T-helper 2 cell treated with Interferon-gamma antibody and Interleukin-4, amounts not matched to agents 5 μg/mL and 100 μg/mL, for 36 hours (primary cell): ENCODE measurements around the gene GNPAT.
A peak's percentile ranks its signal among the peaks of the same experiment; 100 is the strongest.

ENCODE experiments used
- DNase-seq: peaks from one replicate; pipeline ENCODE4 v3.0.0; 2021; ENCODE audit warnings: low spot score
- H3K27ac Mint-ChIP-seq: one replicate; pipeline ENCODE4 v1.8.0; 2021; ENCODE audit warnings: mild to moderate bottlenecking, mixed read lengths
- H3K27me3 Mint-ChIP-seq: one replicate; pipeline ENCODE4 v1.8.0; 2021; ENCODE audit warnings: low read depth, mixed read lengths
- H3K36me3 Mint-ChIP-seq: one replicate; pipeline ENCODE4 v1.8.0; 2021; ENCODE audit warnings: low read depth, mixed read lengths
- H3K4me1 Mint-ChIP-seq: one replicate; pipeline ENCODE4 v1.8.0; 2021; ENCODE audit warnings: low read depth, mixed read lengths
- H3K4me3 Mint-ChIP-seq: one replicate; pipeline ENCODE4 v1.8.0; 2022; ENCODE audit warnings: mild to moderate bottlenecking, moderate library complexity, mixed read lengths
- H3K9me3 Mint-ChIP-seq: one replicate; pipeline ENCODE4 v1.8.0; 2021; ENCODE audit warnings: mixed read lengths

Gene GNPAT

DNA sequence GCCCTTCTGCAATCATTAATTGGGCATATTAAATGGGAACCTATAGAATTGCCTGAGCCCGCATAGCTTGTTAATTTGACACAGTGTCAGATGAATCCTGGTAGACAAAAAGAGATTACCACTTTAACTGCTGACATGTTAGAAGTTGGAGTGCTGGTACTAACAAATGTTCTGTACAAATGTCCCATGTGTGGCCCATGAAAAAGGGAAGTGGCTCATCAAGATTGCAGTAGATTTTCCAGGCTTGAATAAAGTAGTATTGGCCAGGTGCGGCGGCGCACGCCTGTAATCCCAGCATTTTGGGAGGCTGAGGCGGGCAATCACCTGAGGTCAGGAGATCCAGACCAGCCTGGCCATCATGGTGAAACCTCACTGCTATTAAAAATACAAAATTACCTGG lies 45.6 kb downstream of the GNPAT start:
- H3K27me3 Mint-ChIP-seq = no peaks in the 10 kb centered on the region
- H3K4me1 Mint-ChIP-seq = no peaks in the 10 kb centered on the region
- H3K27ac Mint-ChIP-seq = no peak overlapping the region
- DNase-seq = no peak
- no peaks in the 10 kb centered on the region for H3K9me3 Mint-ChIP-seq
- H3K36me3 Mint-ChIP-seq = no peaks in the 10 kb centered on the region
- no peak overlapping the region for H3K4me3 Mint-ChIP-seq

GRCh38 chr1:231295938-231296337 lies 54.9 kb downstream of the GNPAT start:
- H3K36me3 Mint-ChIP-seq = no peaks in the 10 kb centered on the region
- no peak overlapping the region for H3K4me3 Mint-ChIP-seq
- no peaks in the 10 kb centered on the region for H3K4me1 Mint-ChIP-seq

GRCh38 chr1:231301990-231302389 lies 61.0 kb downstream of the GNPAT start:
- Mint-ChIP-seq H3K36me3 (no peaks in the 10 kb centered on the region), H3K4me3 (no peak overlapping the region), H3K9me3 (no peaks in the 10 kb centered on the region), H3K27ac (no peak overlapping the region), H3K27me3 (no peaks in the 10 kb centered on the region), H3K4me1 (no peaks in the 10 kb centered on the region)
- DNase-seq = no peak

More at GRCh38 chr1:231295938-231296337, 54.9 kb downstream of the GNPAT start:
- DNase-seq = no peak
- Mint-ChIP-seq H3K27me3 (no peaks in the 10 kb centered on the region), H3K9me3 (no peaks in the 10 kb centered on the region), H3K27ac (no peak overlapping the region)

DNA sequence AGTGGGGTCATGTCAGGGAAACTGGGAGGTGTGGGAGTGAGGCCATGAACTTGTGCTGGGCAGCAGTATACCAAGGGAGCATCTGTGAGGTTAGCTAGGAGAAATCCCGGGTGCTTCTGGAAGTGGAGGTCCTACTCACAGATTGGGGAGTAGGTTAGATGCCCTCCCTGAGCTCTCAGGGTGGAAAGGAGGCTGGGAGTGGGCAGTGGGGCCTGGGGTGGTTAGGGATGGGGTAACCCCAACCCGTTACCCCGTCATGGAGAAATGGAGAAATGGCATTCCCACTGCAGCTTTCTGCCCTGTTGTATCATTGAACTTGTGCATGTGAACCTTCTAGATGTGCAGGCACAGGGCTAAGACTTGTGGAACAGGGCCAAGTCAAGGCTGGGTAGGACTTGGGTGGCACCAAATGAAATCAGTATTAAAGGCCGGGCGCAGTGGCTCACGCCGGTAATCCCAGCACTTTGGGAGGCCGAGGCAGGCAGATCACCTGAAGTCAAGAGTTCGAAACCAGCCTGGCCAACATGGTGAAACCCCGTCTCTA lies 69.5 kb downstream of the GNPAT start:
- H3K4me3 Mint-ChIP-seq = no peak overlapping the region
- no peaks in the 10 kb centered on the region for H3K9me3 Mint-ChIP-seq
- no peak for DNase-seq
- H3K27me3 Mint-ChIP-seq = peaks cover 4% of the 10 kb centered on the region
- no peaks in the 10 kb centered on the region for H3K4me1 Mint-ChIP-seq
- no peaks in the 10 kb centered on the region for H3K36me3 Mint-ChIP-seq
- H3K27ac Mint-ChIP-seq = no peak overlapping the region

- H3K4me3 Mint-ChIP-seq = no peak overlapping the region
- DNase-seq = no peak
- H3K27ac Mint-ChIP-seq = no peak overlapping the region
- peaks cover 4% of the 10 kb centered on the region for H3K27me3 Mint-ChIP-seq
- no peaks in the 10 kb centered on the region for H3K9me3 Mint-ChIP-seq
- no peaks in the 10 kb centered on the region for H3K36me3 Mint-ChIP-seq
- peaks cover 2% of the 10 kb centered on the region for H3K4me1 Mint-ChIP-seq
These were observed 70.9 kb downstream of the GNPAT start for GRCh38 chr1:231311720-231312431.

- Mint-ChIP-seq H3K36me3 (no peaks in the 10 kb centered on the region), H3K27me3 (peaks cover 4% of the 10 kb centered on the region), H3K4me3 (no peak overlapping the region), H3K9me3 (no peaks in the 10 kb centered on the region), H3K4me1 (peaks cover 2% of the 10 kb centered on the region), H3K27ac (no peak overlapping the region)
- no peak for DNase-seq
These were observed 71.4 kb downstream of the GNPAT start for GRCh38 chr1:231312432-231312788.

DNA sequence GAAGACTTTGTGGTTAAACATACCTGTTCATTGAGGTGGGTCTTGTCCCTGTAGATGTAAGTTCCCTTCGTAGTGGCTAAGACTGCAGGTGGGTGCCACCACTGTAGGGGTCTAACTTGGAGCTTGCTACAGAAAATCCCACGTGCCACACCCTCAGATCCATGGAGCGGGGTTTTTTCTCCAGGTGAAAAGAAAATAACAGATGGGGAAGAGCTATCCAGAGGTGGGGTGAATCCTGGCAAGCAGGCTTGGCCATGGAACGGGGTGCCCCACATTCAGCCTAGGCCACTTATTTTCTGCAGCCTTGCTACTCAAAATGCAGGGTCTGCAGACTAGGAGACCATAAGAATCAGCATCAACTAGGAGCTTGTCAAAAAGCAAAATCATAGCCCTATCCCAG lies 72.6 kb downstream of the GNPAT start:
- no peaks in the 10 kb centered on the region for H3K9me3 Mint-ChIP-seq
- peaks cover 2% of the 10 kb centered on the region for H3K4me1 Mint-ChIP-seq
- DNase-seq = no peak
- H3K27ac Mint-ChIP-seq = no peak overlapping the region
- H3K27me3 Mint-ChIP-seq = peaks cover 4% of the 10 kb centered on the region
- no peaks in the 10 kb centered on the region for H3K36me3 Mint-ChIP-seq
- H3K4me3 Mint-ChIP-seq = no peak overlapping the region

DNA sequence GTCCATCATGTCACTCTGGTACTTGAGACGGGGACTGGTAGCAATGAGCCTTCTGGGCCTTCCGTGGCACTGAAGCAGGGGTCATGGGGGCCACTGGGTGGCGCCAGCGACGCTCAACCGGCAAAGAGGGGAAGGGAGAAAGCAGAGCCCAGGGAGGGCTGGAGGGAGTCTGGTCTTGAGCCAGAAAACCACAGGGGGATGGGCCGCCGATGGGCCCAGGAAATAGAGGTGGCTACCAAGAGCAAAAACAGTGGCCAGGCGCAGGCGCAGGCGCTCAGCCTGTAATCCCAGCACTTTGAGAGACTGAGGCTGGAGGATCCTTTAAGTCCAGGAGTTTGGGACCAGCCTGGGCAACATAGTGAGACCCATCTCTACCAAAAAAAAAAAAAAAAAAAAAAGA lies 74.9 kb downstream of the GNPAT start:
- peaks cover 4% of the 10 kb centered on the region for H3K27me3 Mint-ChIP-seq
- no peak overlapping the region for H3K4me3 Mint-ChIP-seq
- H3K9me3 Mint-ChIP-seq = no peaks in the 10 kb centered on the region
- H3K4me1 Mint-ChIP-seq = peaks cover 2% of the 10 kb centered on the region
- no peaks in the 10 kb centered on the region for H3K36me3 Mint-ChIP-seq
- no peak overlapping the region for H3K27ac Mint-ChIP-seq
- peak; percentile 18 for DNase-seq

DNA sequence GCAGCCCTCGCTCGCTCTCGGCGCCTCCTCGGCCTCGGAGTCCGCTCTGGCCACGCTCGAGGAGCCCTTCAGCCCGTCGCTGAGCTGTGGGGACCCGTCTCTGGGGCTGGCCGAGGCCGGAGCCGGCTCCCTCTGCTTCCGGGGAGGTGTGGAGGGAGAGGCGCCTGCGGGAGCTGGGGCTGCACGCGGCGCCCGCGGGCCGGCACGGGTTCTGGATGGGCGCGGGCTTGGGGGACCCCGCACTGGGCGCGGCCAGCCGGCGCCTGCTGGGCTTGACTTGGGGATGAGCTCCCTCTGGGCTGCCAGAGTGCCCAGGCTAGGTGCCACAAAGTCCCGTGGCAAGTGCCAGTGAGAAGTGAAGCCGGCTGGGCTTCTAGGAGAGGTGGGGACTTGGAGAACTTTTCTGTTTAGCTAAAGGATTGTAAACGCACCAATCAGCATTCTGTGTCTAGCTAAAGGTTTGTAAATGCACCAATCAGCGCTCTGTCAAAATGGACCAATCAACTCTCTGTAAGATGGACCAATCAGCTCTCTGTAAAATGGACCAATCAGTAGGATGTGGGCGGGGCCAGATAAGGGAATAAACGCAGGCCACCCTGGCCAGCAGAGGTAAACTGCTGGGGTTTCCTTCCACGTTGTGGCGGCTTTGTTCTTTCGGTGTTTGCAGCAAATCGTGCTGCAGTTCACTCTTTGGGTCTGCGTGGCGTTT lies 76.4 kb downstream of the GNPAT start:
- Mint-ChIP-seq H3K27me3 (peaks cover 4% of the 10 kb centered on the region), H3K4me3 (no peak overlapping the region), H3K4me1 (peaks cover 2% of the 10 kb centered on the region), H3K27ac (no peak overlapping the region), H3K36me3 (no peaks in the 10 kb centered on the region), H3K9me3 (no peaks in the 10 kb centered on the region)
- DNase-seq = no peak

GRCh38 chr1:231318015-231318355 lies 77.0 kb downstream of the GNPAT start:
- no peak for DNase-seq
- no peaks in the 10 kb centered on the region for H3K36me3 Mint-ChIP-seq
- H3K27me3 Mint-ChIP-seq = peaks cover 4% of the 10 kb centered on the region
- no peak overlapping the region for H3K27ac Mint-ChIP-seq
- H3K4me3 Mint-ChIP-seq = no peak overlapping the region
- H3K4me1 Mint-ChIP-seq = peaks cover 2% of the 10 kb centered on the region
- H3K9me3 Mint-ChIP-seq = no peaks in the 10 kb centered on the region

GRCh38 chr1:231318568-231318967 lies 77.6 kb downstream of the GNPAT start:
- peaks cover 2% of the 10 kb centered on the region for H3K4me1 Mint-ChIP-seq
- H3K36me3 Mint-ChIP-seq = no peaks in the 10 kb centered on the region
- H3K27ac Mint-ChIP-seq = no peak overlapping the region
- peaks cover under 1% of the 10 kb centered on the region for H3K27me3 Mint-ChIP-seq
- no peaks in the 10 kb centered on the region for H3K9me3 Mint-ChIP-seq
- H3K4me3 Mint-ChIP-seq = no peak overlapping the region
- no peak for DNase-seq

DNA sequence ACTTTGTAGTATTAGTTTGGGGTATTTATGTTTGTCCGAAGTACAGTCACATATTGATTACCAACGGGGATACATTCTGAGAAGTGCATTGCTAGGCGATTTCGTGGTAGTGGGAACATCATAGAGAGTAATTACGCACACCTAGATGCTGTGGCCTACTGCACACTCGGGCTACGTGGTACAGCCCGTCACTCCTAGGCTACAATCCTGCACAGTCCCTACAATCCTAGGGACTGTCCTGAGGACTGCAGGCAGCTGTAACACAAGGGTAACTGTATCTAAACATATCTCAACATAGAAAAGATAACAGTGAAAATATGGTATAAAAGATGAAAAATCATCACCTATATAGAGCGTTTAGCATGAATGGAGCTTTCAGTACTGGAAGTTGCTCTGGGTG lies 78.1 kb downstream of the GNPAT start:
- Mint-ChIP-seq H3K9me3 (no peaks in the 10 kb centered on the region), H3K27me3 (no peaks in the 10 kb centered on the region), H3K4me3 (no peak overlapping the region), H3K36me3 (no peaks in the 10 kb centered on the region), H3K27ac (no peak overlapping the region), H3K4me1 (peaks cover 2% of the 10 kb centered on the region)
- no peak for DNase-seq

DNA sequence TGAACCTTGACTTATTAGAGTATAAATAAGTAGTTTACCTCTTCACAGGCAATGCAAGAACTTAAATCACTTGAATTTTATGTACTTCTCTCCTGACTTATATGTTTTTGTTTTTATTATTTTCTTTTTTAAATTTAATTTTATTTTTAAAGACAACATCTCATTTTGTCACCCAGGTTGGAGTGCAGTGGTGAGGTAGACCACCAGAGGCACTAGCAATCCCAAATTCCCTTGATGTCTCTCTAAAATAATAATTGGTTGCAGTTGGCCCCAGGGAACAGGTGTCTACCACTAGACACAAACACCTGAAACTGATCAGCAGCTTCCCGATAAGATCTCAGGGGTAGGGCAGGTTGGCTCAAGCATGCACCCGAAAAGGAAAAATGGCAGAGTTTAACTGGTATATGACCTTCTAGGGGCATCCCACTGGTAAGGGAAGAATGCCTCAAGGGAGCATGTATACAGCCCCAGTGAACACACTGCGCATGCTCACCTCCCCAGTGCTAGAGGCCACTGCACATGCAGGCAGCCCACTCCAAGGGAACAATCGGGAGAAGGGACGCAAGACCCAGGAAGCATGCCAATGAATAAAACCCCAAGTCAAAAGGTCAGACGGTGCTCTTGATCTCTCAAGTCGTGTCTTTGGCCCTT lies 82.0 kb downstream of the GNPAT start:
- H3K36me3 Mint-ChIP-seq = no peaks in the 10 kb centered on the region
- peaks cover 4% of the 10 kb centered on the region for H3K27me3 Mint-ChIP-seq
- H3K4me1 Mint-ChIP-seq = no peaks in the 10 kb centered on the region
- no peak for DNase-seq
- H3K4me3 Mint-ChIP-seq = no peak overlapping the region
- H3K27ac Mint-ChIP-seq = no peak overlapping the region
- H3K9me3 Mint-ChIP-seq = no peaks in the 10 kb centered on the region

GRCh38 chr1:231324660-231325059 lies 83.6 kb downstream of the GNPAT start:
- no peak overlapping the region for H3K4me3 Mint-ChIP-seq
- H3K36me3 Mint-ChIP-seq = no peaks in the 10 kb centered on the region
- H3K9me3 Mint-ChIP-seq = no peaks in the 10 kb centered on the region

More at GRCh38 chr1:231324660-231325059, 83.6 kb downstream of the GNPAT start:
- DNase-seq = no peak
- Mint-ChIP-seq H3K27ac (no peak overlapping the region), H3K4me1 (peaks cover 3% of the 10 kb centered on the region), H3K27me3 (peaks cover 4% of the 10 kb centered on the region)
